A549 (cell line): ENCODE data around the gene ADAM8. TPM values are rescaled to one million over a fixed set of nuclear protein-coding genes. Genes with fewer than 3 reads are reported as not detected.
"Not testable (repeated sequence)": the region's sequence is repeated elsewhere in the genome, so short reads cannot be mapped to it uniquely, and the experiment has no call there.

Experiments
- ATAC-seq, 2 experiments: fragments of 200-7000 bp in 1 of 2; fragments of >200 bp in 1 of 2; cut with Nextera tagmentation in 1 of 2; cut with Tn5 transposase in 1 of 2; 3 replicates each; pipeline versions ENCODE4 v1.8.0 to v1.9.1; 2018 to 2020; ENCODE audit warnings: mild to moderate bottlenecking in 1 of 2, moderate library complexity in 1 of 2
- CTCF ChIA-PET: fragments of 300-600 bp; sonication (Branson Sonifier 250); formaldehyde crosslinking; extraction: SDS; loops from one replicate; lab custom pipeline; 2021; ENCODE audit warnings: antibody characterized with exemption, inconsistent platforms; lab: Yijun Ruan, JAX
- POLR2A ChIA-PET: fragments of 350-600 bp; formaldehyde crosslinking; extraction: SDS; loops from one replicate; lab custom pipeline; 2021; ENCODE audit warnings: antibody characterized with exemption, inconsistent platforms; lab: Yijun Ruan, JAX
- DNase-seq, 2 experiments: peaks; one replicate each; pipeline versions ENCODE4 v3.0.0 to v3.0.0-alpha.2; 2011 to 2016; ENCODE audit warnings: low read depth in 1 of 2, low spot score in 1 of 2
- FAIRE-seq: peaks from 2 replicates; lab custom pipeline; 2011; peaks lifted over from hg19 to GRCh38; lab: Jason Lieb, UNC
- H3K27ac ChIP-seq, 2 experiments: fragments of >200 bp; sonication (Bioruptor Twin); formaldehyde crosslinking; 3 replicates each; pipeline ENCODE4 v1.5.1; 2016 to 2017
- H3K4me1 ChIP-seq: fragments of >200 bp; sonication (Bioruptor Twin); formaldehyde crosslinking; 3 replicates; pipeline ENCODE4 v1.6.1; 2016
- H3K4me2 ChIP-seq: fragments of >200 bp; sonication (Bioruptor Twin); formaldehyde crosslinking; 3 replicates; pipeline ENCODE4 v1.6.1; 2016
- H3K4me3 ChIP-seq: fragments of >200 bp; sonication (Bioruptor Twin); formaldehyde crosslinking; 3 replicates; pipeline ENCODE4 v1.5.1; 2016
- H3K9me3 ChIP-seq: fragments of >200 bp; sonication (Bioruptor Twin); formaldehyde crosslinking; 3 replicates; pipeline ENCODE4 v1.6.1; 2016
- CBX8 ChIP-seq: fragments of 200-600 bp; sonication (generic); IDR thresholded peaks from 2 replicates; pipeline ENCODE4 v1.6.1; 2016
- EHF ChIP-seq: fragments of 250-450 bp; sonication (Bioruptor Pico); IDR thresholded peaks from 2 replicates; pipeline ENCODE4 v1.5.0; 2020; ENCODE audit warnings: mild to moderate bottlenecking
- FOSB ChIP-seq: fragments of 250-450 bp; sonication (Bioruptor Pico); IDR thresholded peaks from 2 replicates; pipeline ENCODE4 v1.5.0; 2020; ENCODE audit warnings: mild to moderate bottlenecking, moderate library complexity
- FOSL2 ChIP-seq, 2 experiments: fragments of 450-650 bp in 1 of 2; fragments of >200 bp in 1 of 2; sonication (Bioruptor Twin) in 1 of 2; formaldehyde crosslinking; IDR thresholded peaks; 2 replicates each; pipeline versions ENCODE4 v1.5.0 to v1.6.1; 2016 to 2020; ENCODE audit warnings: mild to moderate bottlenecking in 1 of 2, moderate library complexity in 1 of 2
- FOXS1 ChIP-seq: fragments of 250-450 bp; sonication (Bioruptor Pico); IDR thresholded peaks from 2 replicates; pipeline ENCODE4 v1.5.0; 2020; ENCODE audit warnings: mild to moderate bottlenecking, moderate library complexity
- HEYL ChIP-seq: fragments of 250-450 bp; sonication (Bioruptor Pico); IDR thresholded peaks from 2 replicates; pipeline ENCODE4 v1.8.0; 2021; ENCODE audit warnings: mild to moderate bottlenecking, moderate library complexity
- HOXB13 ChIP-seq: fragments of 250-450 bp; sonication (Bioruptor Pico); IDR thresholded peaks from 2 replicates; pipeline ENCODE4 v1.5.0; 2020; ENCODE audit warnings: low read depth, mild to moderate bottlenecking, moderate library complexity
- HOXB5 ChIP-seq: fragments of 250-450 bp; sonication (Bioruptor Pico); IDR thresholded peaks from 2 replicates; pipeline ENCODE4 v1.5.0; 2020; ENCODE audit warnings: mild to moderate bottlenecking, moderate library complexity
- JUN ChIP-seq, 2 experiments: fragments of >200 bp; sonication (Bioruptor Twin); formaldehyde crosslinking; IDR thresholded peaks; 2 replicates in 1 of 2; 3 replicates in 1 of 2; pipeline ENCODE4 v1.6.1; 2016 to 2017
- KDM5A ChIP-seq: fragments of 200-600 bp; sonication (generic); IDR thresholded peaks from 2 replicates; pipeline ENCODE4 v1.6.1; 2016; ENCODE audit warnings: antibody characterized with exemption, mild to moderate bottlenecking
- MAFK ChIP-seq: fragments of 450-650 bp; IDR thresholded peaks from 2 replicates; pipeline ENCODE4 v1.6.1; 2014; ENCODE audit not compliant: partially characterized antibody
- NFE2L2 ChIP-seq: fragments of 150-350 bp; conservative IDR thresholded peaks from 2 replicates; pipeline ENCODE4 v1.6.1; 2014; ENCODE audit warnings: low read length
- PHF8 ChIP-seq: fragments of 200-600 bp; sonication (generic); IDR thresholded peaks from 2 replicates; pipeline ENCODE4 v1.6.1; 2016; ENCODE audit warnings: low read depth, mild to moderate bottlenecking, antibody characterized with exemption, moderate library complexity, borderline replicate concordance
- POLR2A ChIP-seq: IDR thresholded peaks from 2 replicates; pipeline ENCODE4 v1.6.1; 2012; ENCODE audit warnings: mild to moderate bottlenecking, low read length
- RAD21 ChIP-seq, 2 experiments: fragments of >200 bp in 1 of 2; sonication (Bioruptor Twin) in 1 of 2; formaldehyde crosslinking in 1 of 2; IDR thresholded peaks in 1 of 2; conservative IDR thresholded peaks in 1 of 2; 2 replicates in 1 of 2; 3 replicates in 1 of 2; pipeline ENCODE4 v1.6.1; 2012 to 2018; ENCODE audit warnings: inconsistent platforms in 1 of 2
- RFX5 ChIP-seq: fragments of 450-650 bp; IDR thresholded peaks from 2 replicates; pipeline ENCODE4 v1.7.1; 2014; ENCODE audit warnings: antibody characterized with exemption, mild to moderate bottlenecking, moderate library complexity
- RNF2 ChIP-seq: fragments of 200-600 bp; sonication (generic); IDR thresholded peaks from 2 replicates; pipeline ENCODE4 v1.6.1; 2016; ENCODE audit warnings: low read depth, mild to moderate bottlenecking, antibody characterized with exemption, moderate library complexity, borderline replicate concordance
- TFCP2L1 ChIP-seq: fragments of 250-450 bp; sonication (Bioruptor Pico); IDR thresholded peaks from 2 replicates; pipeline ENCODE4 v1.5.0; 2021; ENCODE audit warnings: mild to moderate bottlenecking
- TP53 ChIP-seq: fragments of 250-450 bp; sonication (Bioruptor Pico); IDR thresholded peaks from 2 replicates; pipeline ENCODE4 v1.5.0; 2021; ENCODE audit warnings: mild to moderate bottlenecking, moderate library complexity
- ZC3H11A ChIP-seq: fragments of 450-650 bp; IDR thresholded peaks from 2 replicates; pipeline ENCODE4 v1.6.1; 2014; ENCODE audit warnings: antibody characterized with exemption, mild to moderate bottlenecking
- ZSCAN20 ChIP-seq: fragments of 250-450 bp; sonication (Bioruptor Pico); IDR thresholded peaks from 2 replicates; pipeline ENCODE4 v1.8.0; 2022; ENCODE audit warnings: mild to moderate bottlenecking, moderate library complexity
- WGBS: methylation state at CpG from one replicate; pipeline ENCODE4 v1.1.6; 2017; ENCODE audit errors: missing lambda C conversion rate; 5-methylcytosine and 5-hydroxymethylcytosine counted together
- polyA plus RNA-seq, 4 experiments: library from polyadenylated mRNA; depleted of rRNA in 3 of 4; stranded (reverse); fragments of >200 nt; fragmentation: RNase III in 1 of 4; extraction: RNeasy Plus Mini Kit Qiagen cat#74134 plus additional on column Dnase treatment in 1 of 4; gene quantifications; 2 replicates in 3 of 4; 3 replicates in 1 of 4; pipeline ENCODE4 v1.2.3, GENCODE V29; 2011 to 2017
- TF ChIP-seq, protein P1 (sequence below): IDR thresholded peaks from 2 replicates; pipeline ENCODE4 v1.6.1; 2012
- TF ChIP-seq, protein P2 (sequence below): fragments of >200 bp; sonication (Bioruptor Twin); formaldehyde crosslinking; IDR thresholded peaks from 3 replicates; pipeline ENCODE4 v1.6.1; 2016
- TF ChIP-seq, protein P3 (sequence below): IDR thresholded peaks from 2 replicates; pipeline ENCODE4 v1.6.1; 2012; ENCODE audit warnings: low read depth, borderline replicate concordance
- TF ChIP-seq, protein P4 (sequence below): IDR thresholded peaks from 2 replicates; pipeline ENCODE4 v1.6.1; 2012

Gene ADAM8
- polyA plus RNA-seq, 2 of the 4 experiments (the other 2 are of a cell fraction) = 1.4 to 4.1 TPM

DNA sequence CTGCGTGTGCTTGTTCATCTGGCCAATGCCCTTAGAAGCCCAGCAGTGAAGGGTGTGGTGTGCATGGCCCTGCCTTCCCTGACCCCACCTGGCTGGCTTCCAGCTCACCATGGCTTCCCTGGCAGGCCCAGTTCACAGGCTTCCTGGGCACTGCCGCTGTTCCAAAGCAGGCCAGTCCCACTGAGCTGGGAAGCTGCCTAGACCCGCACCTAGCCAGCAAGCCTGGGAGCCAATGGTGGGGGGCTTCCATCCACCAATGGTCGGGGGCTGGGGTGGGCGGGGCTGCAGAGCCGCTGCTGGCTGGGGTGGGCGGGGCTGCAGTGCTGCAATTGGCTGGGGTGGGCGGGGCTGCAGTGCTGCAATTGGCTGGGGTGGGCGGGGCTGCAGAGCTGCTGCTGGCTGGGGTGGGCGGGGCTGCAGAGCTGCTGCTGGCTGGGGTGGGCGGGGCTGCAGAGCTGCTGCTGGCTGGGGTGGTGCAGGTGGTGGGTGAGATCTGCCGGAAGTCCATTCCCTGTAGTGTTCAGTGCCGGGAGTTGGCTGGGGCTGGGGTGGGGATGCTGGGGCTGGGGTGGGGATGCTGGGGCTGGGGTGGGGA, 47.6 kb upstream of the ADAM8 start:
- peaks cover 24% of the 10 kb centered on the region for H3K4me1 ChIP-seq
- ChIA-PET CTCF (interaction anchor here (1.3 to 1.5 kb wide), 3 partner anchors 9 to 16 kb away, joined by 3 to 9 read pairs (median 4); no protein-coding TSS in a partner anchor), POLR2A (interaction anchor here (0.6 kb wide), 1 partner anchor 37 kb away, joined by 4 read pairs; no protein-coding TSS in a partner anchor)
- no peak for TF ChIP-seq FOXS1
- no peak for TF ChIP-seq MAFK
- 20% methylated on average over 1 of the region's 13 CpGs for WGBS
- H3K9me3 ChIP-seq = no peaks in the 10 kb centered on the region; the same call in 2 of the 3 replicates
- FAIRE-seq = no peak
- peak; percentile 69 to 80 for ATAC-seq
- peak overlapping the region; percentile 64 to 76 for H3K27ac ChIP-seq
- DNase-seq = peak; percentile 69 to 77
- peak overlapping the region; percentile 36 for H3K4me3 ChIP-seq
- peak overlapping the region; percentile 68 for H3K4me2 ChIP-seq

DNA sequence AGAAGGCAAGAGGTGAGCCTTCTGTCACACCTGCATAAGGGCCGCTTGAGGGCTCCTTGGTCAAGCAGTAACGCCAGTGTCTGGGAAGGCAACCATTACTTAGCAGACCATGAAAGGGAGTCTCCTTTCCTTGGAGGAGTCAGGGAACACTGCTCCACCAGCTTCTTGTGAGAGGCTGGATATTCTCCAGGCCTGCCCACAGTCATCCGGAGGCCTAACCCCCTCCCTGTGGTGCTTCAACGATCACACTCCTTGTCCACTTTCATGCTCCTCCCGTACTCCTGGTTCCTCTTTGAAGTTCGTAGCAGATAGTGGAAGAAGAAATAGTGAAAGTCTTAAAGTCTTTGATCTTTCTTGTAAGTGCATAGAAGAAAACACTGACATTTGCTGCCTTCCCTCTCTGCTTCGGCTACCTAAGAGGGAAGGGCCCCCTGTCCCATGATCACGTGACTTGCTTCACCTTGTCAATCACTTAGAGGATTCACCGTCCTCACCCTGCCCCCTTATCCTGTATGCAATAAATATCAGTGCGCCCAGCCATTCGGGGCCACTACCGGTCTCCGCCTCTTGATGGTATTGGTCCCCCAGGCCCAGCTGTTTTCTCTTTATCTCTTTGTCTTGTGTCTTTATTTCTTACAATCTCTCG, 45.5 kb upstream of the ADAM8 start:
- CTCF ChIA-PET = interaction anchor here (1.8 to 4.0 kb wide), 3 partner anchors 7 to 15 kb away, joined by 5 to 56 read pairs (median 10); no protein-coding TSS in a partner anchor
- FAIRE-seq, H3K4me3 ChIP-seq, H3K27ac ChIP-seq, H3K9me3 ChIP-seq, ATAC-seq, POLR2A ChIA-PET, DNase-seq, H3K4me2 ChIP-seq: not testable (repeated sequence)
- peaks cover 20% of the 10 kb centered on the region for H3K4me1 ChIP-seq
- WGBS = 75% methylated on average over 12 of the region's 14 CpGs

DNA sequence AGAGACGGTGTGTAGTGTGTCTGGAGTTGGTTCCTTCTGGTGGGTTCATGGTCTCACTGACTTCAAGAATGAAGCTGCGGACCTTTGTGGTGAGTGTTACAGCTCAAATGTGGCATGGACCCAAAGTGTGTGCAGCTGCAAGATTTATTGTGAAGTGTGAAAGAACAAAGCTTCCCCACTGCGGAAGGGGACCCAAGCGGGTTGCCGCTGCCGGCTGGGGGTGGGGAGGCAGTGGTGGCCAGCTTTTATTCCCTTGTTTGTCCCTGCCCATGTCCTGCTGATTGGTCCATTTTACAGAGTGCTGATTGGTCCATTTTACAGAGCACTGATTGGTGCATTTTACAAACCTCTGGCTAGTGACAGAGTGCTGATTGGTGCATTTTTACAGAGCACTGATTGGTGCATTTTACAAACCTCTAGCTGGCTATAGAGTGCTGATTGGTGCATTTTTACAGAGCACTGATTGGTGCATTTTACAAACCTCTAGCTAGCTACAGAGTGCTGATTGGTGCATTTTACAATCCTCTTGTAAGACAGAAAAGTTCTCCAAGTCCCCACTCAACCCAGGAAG, 44.3 kb upstream of the ADAM8 start:
- H3K4me2 ChIP-seq, ATAC-seq, H3K4me3 ChIP-seq, DNase-seq, H3K9me3 ChIP-seq, POLR2A ChIA-PET, H3K27ac ChIP-seq, FAIRE-seq: not testable (repeated sequence)
- WGBS = 76% methylated on average over 6 of the region's 6 CpGs
- peak; percentile 96 for TF ChIP-seq MAFK
- CTCF ChIA-PET = interaction anchor here (0.6 to 4.0 kb wide), 6 partner anchors 8 to 652 kb away, joined by 3 to 56 read pairs (median 4); no protein-coding TSS in a partner anchor
- peaks cover 15% of the 10 kb centered on the region for H3K4me1 ChIP-seq

DNA sequence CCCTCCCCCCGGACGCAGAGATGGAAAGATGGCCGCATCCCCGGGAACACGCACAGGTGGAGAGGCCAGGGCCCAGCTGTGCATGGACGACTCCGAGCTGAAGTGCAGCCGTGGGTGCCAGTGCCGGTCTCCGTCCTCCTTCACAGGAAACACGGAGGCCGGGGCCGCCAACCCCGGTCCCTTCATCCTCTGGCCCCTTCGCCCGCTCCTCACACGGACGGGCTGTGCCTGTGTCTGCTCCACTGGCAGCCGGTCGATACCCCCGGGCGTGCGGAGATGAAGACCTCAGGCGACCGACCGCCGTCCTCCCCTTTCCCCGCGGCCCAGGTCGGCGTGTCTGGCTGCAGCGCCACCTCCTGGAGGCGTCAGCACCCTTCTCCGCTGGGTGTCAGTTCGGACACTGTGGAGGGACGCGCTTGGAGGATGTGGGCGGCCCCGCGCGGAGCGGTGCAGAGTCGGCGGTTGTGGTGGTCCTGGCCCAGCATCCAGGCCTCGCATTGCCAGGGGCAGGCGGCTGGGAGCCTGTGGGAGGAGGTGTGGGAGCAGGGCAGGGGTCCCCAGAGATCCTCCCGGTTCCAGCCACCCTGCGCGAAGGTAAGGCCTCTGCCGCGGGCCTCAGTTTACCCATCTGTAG, 41.9 kb upstream of the ADAM8 start:
- H3K4me3 ChIP-seq = peak overlapping the region; percentile 62
- H3K27ac ChIP-seq = peak overlapping the region; percentile 80 to 98
- FAIRE-seq = no peak
- peak overlapping the region; percentile 70 for H3K4me2 ChIP-seq
- CTCF ChIA-PET = interaction anchor here (0.6 to 4.0 kb wide), 11 partner anchors 8 to 90 kb away, joined by 3 to 56 read pairs (median 5); no protein-coding TSS in a partner anchor
- peak; percentile 87 to 96 for ATAC-seq
- peak; percentile 68 to 84 for DNase-seq
- POLR2A ChIA-PET = no interaction called here
- H3K4me1 ChIP-seq = 0 out of 3 replicates have a peak, but pooled peaks cover 7% of the 10 kb centered on the region
- H3K9me3 ChIP-seq = no peaks in the 10 kb centered on the region; the same call in 2 of the 3 replicates
- 7% methylated on average over 32 of the region's 51 CpGs for WGBS
- 0 out of 2 replicates have a peak, but pooled peaks have one; percentile 40 for TF ChIP-seq RFX5
- TF ChIP-seq RAD21 (conservative IDR thresholded peaks at IDR 0.05 in 1 of 2, IDR thresholded peaks at IDR 0.05 in 1 of 2) = peak; percentile 18 to 37; a peak in 2 of 5 replicates
- no peak for TF ChIP-seq HOXB5 (CRISPR knock-in tag)
- TF ChIP-seq ZSCAN20 (CRISPR knock-in tag) = no peak
- TF ChIP-seq CBX8 = no peak
- peak in 1 of 2 experiments; percentile 44; a peak in 1 of 5 replicates for TF ChIP-seq JUN (IDR thresholded peaks at IDR 0.05)
- no peak for TF ChIP-seq FOSL2 (IDR thresholded peaks at IDR 0.05)
- TF ChIP-seq FOSL2 (CRISPR knock-in tag; IDR thresholded peaks at IDR 0.05) = no peak
- TF ChIP-seq FOSB (CRISPR knock-in tag) = no peak
- TF ChIP-seq TFCP2L1 (CRISPR knock-in tag) = 0 out of 2 replicates have a peak, but pooled peaks have one; percentile 43
- TF ChIP-seq, protein P1, sequence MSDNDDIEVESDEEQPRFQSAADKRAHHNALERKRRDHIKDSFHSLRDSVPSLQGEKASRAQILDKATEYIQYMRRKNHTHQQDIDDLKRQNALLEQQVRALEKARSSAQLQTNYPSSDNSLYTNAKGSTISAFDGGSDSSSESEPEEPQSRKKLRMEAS = peak; percentile 81
- TF ChIP-seq, protein P2, sequence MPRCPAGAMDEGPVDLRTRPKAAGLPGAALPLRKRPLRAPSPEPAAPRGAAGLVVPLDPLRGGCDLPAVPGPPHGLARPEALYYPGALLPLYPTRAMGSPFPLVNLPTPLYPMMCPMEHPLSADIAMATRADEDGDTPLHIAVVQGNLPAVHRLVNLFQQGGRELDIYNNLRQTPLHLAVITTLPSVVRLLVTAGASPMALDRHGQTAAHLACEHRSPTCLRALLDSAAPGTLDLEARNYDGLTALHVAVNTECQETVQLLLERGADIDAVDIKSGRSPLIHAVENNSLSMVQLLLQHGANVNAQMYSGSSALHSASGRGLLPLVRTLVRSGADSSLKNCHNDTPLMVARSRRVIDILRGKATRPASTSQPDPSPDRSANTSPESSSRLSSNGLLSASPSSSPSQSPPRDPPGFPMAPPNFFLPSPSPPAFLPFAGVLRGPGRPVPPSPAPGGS = no peak
- peak; percentile 33 for TF ChIP-seq POLR2A
- TF ChIP-seq NFE2L2 = no peak
- no peak for TF ChIP-seq ZC3H11A
- no peak for TF ChIP-seq EHF (CRISPR knock-in tag)
- TF ChIP-seq, protein P3, sequence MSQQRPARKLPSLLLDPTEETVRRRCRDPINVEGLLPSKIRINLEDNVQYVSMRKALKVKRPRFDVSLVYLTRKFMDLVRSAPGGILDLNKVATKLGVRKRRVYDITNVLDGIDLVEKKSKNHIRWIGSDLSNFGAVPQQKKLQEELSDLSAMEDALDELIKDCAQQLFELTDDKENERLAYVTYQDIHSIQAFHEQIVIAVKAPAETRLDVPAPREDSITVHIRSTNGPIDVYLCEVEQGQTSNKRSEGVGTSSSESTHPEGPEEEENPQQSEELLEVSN = no peak
- TF ChIP-seq, protein P4, sequence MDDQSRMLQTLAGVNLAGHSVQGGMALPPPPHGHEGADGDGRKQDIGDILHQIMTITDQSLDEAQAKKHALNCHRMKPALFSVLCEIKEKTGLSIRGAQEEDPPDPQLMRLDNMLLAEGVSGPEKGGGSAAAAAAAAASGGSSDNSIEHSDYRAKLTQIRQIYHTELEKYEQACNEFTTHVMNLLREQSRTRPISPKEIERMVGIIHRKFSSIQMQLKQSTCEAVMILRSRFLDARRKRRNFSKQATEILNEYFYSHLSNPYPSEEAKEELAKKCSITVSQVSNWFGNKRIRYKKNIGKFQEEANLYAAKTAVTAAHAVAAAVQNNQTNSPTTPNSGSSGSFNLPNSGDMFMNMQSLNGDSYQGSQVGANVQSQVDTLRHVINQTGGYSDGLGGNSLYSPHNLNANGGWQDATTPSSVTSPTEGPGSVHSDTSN = no peak
- TF ChIP-seq PHF8 = peak; percentile 39; the same call in 1 of the 2 replicates
- no peak for TF ChIP-seq KDM5A
- TF ChIP-seq RNF2 = no peak
- no peak for TF ChIP-seq TP53
- TF ChIP-seq HOXB13 (CRISPR knock-in tag) = no peak
- no peak for TF ChIP-seq HEYL (CRISPR knock-in tag)
